A673 (cell line): ENCODE data around the gene CYP1A2. TPM values are rescaled to one million over a fixed set of nuclear protein-coding genes. Genes with fewer than 3 reads are reported as not detected.
A peak's percentile ranks its signal among the peaks of the same experiment; 100 is the strongest.

Experiments
- BruUV-seq: library from RNA; stranded (reverse); fragments of 400-500 nt; replicated peaks from 2 replicates; lab custom pipeline; 2021; lab: Mats Ljungman, UMichigan
- CTCF ChIA-PET: fragments of 300-600 bp; sonication (Branson Sonifier 250); formaldehyde crosslinking; loops from one replicate; lab custom pipeline; 2022; ENCODE audit warnings: antibody characterized with exemption; lab: Charles Lee
- POLR2A ChIA-PET: fragments of 300-600 bp; sonication (Branson Sonifier 250); formaldehyde crosslinking; loops from one replicate; lab custom pipeline; 2022; ENCODE audit warnings: antibody characterized with exemption; ENCODE audit not compliant: low non-redundant PET; lab: Charles Lee
- DNase-seq: peaks from one replicate; pipeline ENCODE4 v3.0.0-alpha.2; 2015; ENCODE audit warnings: low spot score
- H3K27ac ChIP-seq: fragments of 200-600 bp; sonication (generic); 2 replicates; pipeline ENCODE4 v1.5.1; 2016; ENCODE audit warnings: mixed run types, low read depth, mild to moderate bottlenecking, mixed read lengths, antibody characterized with exemption, low read length; ENCODE audit not compliant: poor library complexity, severe bottlenecking
- H3K27me3 ChIP-seq: fragments of 200-600 bp; sonication (generic); replicated peaks from 2 replicates; pipeline ENCODE4 v1.6.1; 2017; ENCODE audit warnings: mixed run types, low read depth, mild to moderate bottlenecking, mixed read lengths, antibody characterized with exemption, low read length; ENCODE audit not compliant: insufficient read depth, poor library complexity
- H3K36me3 ChIP-seq: fragments of 200-600 bp; sonication (generic); 2 replicates; pipeline ENCODE4 v1.6.1; 2016; ENCODE audit warnings: mixed run types, mild to moderate bottlenecking, mixed read lengths, antibody characterized with exemption, low read length; ENCODE audit not compliant: insufficient read depth, poor library complexity, severe bottlenecking
- H3K4me1 ChIP-seq: fragments of 200-600 bp; sonication (generic); 2 replicates; pipeline ENCODE4 v1.6.1; 2017; ENCODE audit warnings: mixed run types, mild to moderate bottlenecking, mixed read lengths, antibody characterized with exemption, low read length; ENCODE audit not compliant: insufficient read depth, poor library complexity, severe bottlenecking
- H3K4me3 ChIP-seq: fragments of 200-600 bp; sonication (generic); 2 replicates; pipeline ENCODE4 v1.5.1; 2016; ENCODE audit warnings: low read depth, mixed run types, mild to moderate bottlenecking, mixed read lengths, low read length; ENCODE audit not compliant: poor library complexity, severe bottlenecking
- H3K9me3 ChIP-seq: fragments of 200-600 bp; sonication (generic); 2 replicates; pipeline ENCODE4 v1.6.1; 2016; ENCODE audit warnings: mixed run types, low read depth, mild to moderate bottlenecking, mixed read lengths, antibody characterized with exemption, low read length; ENCODE audit not compliant: poor library complexity, severe bottlenecking
- EZH2 ChIP-seq: fragments of 200-600 bp; sonication (generic); IDR thresholded peaks from 2 replicates; pipeline ENCODE4 v1.6.1; 2017; ENCODE audit warnings: borderline replicate concordance, low read depth, mild to moderate bottlenecking, mixed read lengths, antibody characterized with exemption, low read length; ENCODE audit not compliant: poor library complexity, severe bottlenecking
- intact Hi-C: fragments of 100-400 bp; cut with micrococcal nuclease; formaldehyde crosslinking; loops from one replicate; pipeline ENCODE4 v1.10.0; 2022; ENCODE audit not compliant: unreplicated experiment
- total RNA-seq: library from RNA; stranded (reverse); gene quantifications from 2 replicates; pipeline ENCODE4 v1.2.3, GENCODE V29; 2021
- TF ChIP-seq, protein P1 (sequence below): fragments of 300-800, 200-600 bp; sonication (generic); conservative IDR thresholded peaks from 2 replicates; pipeline ENCODE4 v1.5.1; 2017; ENCODE audit warnings: low read depth, mild to moderate bottlenecking, antibody characterized with exemption, low read length, moderate library complexity, mixed read lengths

The CYP1A2 gene
- total RNA-seq, 1 experiment from 2014 or later = not detected

DNA sequence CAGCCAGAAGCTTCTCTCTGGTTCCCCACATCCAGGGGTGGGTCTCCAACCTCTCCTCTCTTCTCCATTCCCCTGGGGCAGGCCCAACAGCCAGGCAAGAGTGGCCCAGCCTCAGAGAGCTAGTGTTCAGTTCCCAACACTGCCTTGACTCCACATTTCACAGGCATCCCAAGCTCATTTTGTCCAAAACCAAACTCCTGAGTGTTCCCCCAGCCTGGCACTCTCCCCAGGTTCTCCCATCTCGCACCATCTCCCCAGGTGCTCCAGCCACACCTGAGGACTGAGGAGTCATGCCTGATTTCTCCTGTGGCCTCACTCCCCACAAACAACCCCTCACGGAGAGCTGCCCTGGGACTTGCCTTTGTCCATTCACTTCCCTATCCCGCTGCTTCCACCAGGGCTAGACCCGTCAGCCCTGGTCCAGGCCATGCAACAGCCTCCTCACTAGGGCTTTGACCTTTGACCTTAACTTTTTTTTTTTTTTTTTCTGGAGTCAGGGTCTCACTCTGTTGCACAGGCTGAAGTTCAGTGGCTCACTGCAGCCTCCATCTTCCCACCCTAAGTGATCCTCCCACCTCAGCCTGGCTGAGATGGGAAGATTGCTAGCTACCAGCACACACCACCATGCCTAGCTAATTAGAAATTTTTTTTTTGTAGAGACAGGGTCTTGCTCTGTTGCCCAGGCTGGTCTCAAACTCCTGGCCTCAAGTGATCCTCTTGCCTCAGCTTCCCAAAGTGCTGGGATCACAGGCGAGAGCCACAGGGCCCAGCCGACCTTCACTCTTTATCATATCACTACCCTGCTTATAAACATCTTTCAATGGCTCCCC lies 29.3 kb downstream of the CYP1A2 start:
- Histone ChIP-seq H3K4me1 (peaks cover 51% of the 10 kb centered on the region), H3K9me3 (no peaks in the 10 kb centered on the region), H3K27ac (peak overlapping the region; percentile 81), H3K27me3 (no peaks in the 10 kb centered on the region), H3K36me3 (no peaks in the 10 kb centered on the region), H3K4me3 (no peak overlapping the region)
- ChIA-PET POLR2A (interaction anchor here (0.6 kb wide), 1 partner anchor 237 kb away, joined by 6 read pairs; the partner anchor contains the start of gene ARID3B), CTCF (interaction anchor here (0.7 to 1.4 kb wide), 5 partner anchors 8 to 173 kb away, joined by 3 to 6 read pairs (median 5); no protein-coding TSS in a partner anchor)
- intact Hi-C loops = loop anchor here (10.0 kb wide), 1 partner anchor 427 kb away; the partner anchor contains the start of gene C15orf39
- no peak for DNase-seq
- no peak for TF ChIP-seq EZH2
- TF ChIP-seq, protein P1, sequence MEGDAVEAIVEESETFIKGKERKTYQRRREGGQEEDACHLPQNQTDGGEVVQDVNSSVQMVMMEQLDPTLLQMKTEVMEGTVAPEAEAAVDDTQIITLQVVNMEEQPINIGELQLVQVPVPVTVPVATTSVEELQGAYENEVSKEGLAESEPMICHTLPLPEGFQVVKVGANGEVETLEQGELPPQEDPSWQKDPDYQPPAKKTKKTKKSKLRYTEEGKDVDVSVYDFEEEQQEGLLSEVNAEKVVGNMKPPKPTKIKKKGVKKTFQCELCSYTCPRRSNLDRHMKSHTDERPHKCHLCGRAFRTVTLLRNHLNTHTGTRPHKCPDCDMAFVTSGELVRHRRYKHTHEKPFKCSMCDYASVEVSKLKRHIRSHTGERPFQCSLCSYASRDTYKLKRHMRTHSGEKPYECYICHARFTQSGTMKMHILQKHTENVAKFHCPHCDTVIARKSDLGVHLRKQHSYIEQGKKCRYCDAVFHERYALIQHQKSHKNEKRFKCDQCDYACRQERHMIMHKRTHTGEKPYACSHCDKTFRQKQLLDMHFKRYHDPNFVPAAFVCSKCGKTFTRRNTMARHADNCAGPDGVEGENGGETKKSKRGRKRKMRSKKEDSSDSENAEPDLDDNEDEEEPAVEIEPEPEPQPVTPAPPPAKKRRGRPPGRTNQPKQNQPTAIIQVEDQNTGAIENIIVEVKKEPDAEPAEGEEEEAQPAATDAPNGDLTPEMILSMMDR = no peak
- no TSS peak for BruUV-seq

DNA sequence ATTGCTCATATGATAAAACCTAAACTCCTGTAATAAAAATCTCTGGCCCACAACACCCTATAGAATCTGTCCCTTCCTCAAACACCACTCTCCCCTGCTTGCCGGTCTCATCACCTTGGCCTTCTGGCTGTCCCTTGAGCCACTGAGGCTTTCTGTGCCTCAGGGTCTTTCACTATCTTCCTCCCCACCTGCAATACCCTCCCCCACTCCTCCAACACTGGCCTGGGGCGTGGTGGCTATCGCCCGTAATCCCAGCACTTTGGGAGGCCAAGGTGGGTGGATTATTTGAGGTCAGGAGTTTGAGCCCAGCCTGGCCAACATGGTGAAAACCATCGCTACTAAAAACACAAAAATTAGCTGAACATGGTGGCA lies 29.9 kb downstream of the CYP1A2 start:
- H3K4me3 ChIP-seq = no peak overlapping the region
- no TSS peak for BruUV-seq
- ChIA-PET CTCF (interaction anchor here (1.0 kb wide), 1 partner anchor 10 kb away, joined by 3 read pairs; no protein-coding TSS in a partner anchor), POLR2A (no interaction called here)
- no peaks in the 10 kb centered on the region for H3K27me3 ChIP-seq
- TF ChIP-seq EZH2 = no peak
- TF ChIP-seq, protein P1 = no peak
- DNase-seq = no peak
- peak overlapping the region; percentile 81 for H3K27ac ChIP-seq
- peaks cover 50% of the 10 kb centered on the region for H3K4me1 ChIP-seq
- no peaks in the 10 kb centered on the region for H3K9me3 ChIP-seq
- intact Hi-C loops = loop anchor here (10.0 kb wide), 1 partner anchor 426 kb away; the partner anchor contains the start of gene C15orf39
- no peaks in the 10 kb centered on the region for H3K36me3 ChIP-seq

DNA sequence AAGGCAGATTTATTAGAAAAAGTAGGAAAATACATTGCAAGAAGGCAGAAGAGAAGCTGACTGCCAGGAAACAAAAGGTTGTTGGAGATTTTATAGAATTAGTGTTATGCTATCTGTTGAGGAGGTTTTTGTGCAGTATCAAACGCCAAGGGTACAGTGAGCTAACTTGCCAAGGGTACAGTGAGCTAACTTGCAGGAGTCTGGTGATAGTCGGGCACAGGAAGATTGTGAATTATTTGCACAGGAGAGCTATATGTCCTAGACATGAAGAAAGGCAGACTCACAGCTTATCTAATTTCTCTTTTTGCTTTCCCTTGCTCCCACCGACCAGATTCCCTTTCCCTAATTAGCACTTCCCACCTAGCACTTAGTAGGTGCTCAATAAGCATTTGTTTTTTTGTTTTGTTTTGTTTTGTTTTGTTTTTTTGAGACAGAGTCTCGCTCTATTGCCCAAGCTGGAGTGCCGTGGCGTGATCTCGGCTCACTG lies 30.6 kb downstream of the CYP1A2 start:
- H3K9me3 ChIP-seq = no peaks in the 10 kb centered on the region
- no peak for TF ChIP-seq EZH2
- TF ChIP-seq, protein P1 = no peak
- BruUV-seq = no TSS peak
- ChIA-PET POLR2A (no interaction called here), CTCF (interaction anchor here (0.9 kb wide), 1 partner anchor 8 kb away, joined by 4 read pairs; no protein-coding TSS in a partner anchor)
- no peaks in the 10 kb centered on the region for H3K27me3 ChIP-seq
- no peak overlapping the region for H3K4me3 ChIP-seq
- intact Hi-C loops = loop anchor here (10.0 kb wide), 1 partner anchor 426 kb away; the partner anchor contains the start of gene C15orf39
- DNase-seq = no peak
- no peaks in the 10 kb centered on the region for H3K36me3 ChIP-seq
- H3K4me1 ChIP-seq = peaks cover 50% of the 10 kb centered on the region
- H3K27ac ChIP-seq = no peak overlapping the region
